Body of pancreas (tissue), 4 donors: Measurements from ENCODE around the gene COL4A2. TPM values are rescaled to one million over a fixed set of nuclear protein-coding genes. Genes with fewer than 3 reads are reported as not detected.

ENCODE experiments used
- ATAC-seq: fragments of 150-250 bp; one replicate; pipeline ENCODE4 v1.9.1; 2016
- DNase-seq, 4 donors: peaks; one replicate each; pipeline ENCODE4 v3.0.0-alpha.2; 2019
- H3K27ac ChIP-seq, 4 donors: fragments of 200-600 bp; sonication (generic); 1 replicate in 3 of 4; 2 replicates in 1 of 4; pipeline versions ENCODE4 v1.5.1 to v1.6.1; 2016 to 2019; ENCODE audit warnings: mild to moderate bottlenecking in 1 of 4, mixed read lengths in 1 of 4, moderate library complexity in 1 of 4
- H3K27me3 ChIP-seq, 2 donors: fragments of 200-600 bp; sonication (generic); one replicate each; pipeline ENCODE4 v1.6.0; 2016; ENCODE audit warnings: mild to moderate bottlenecking in 1 of 2
- H3K36me3 ChIP-seq, 2 donors: fragments of 200-600 bp; sonication (generic); replicated peaks in 1 of 2; 2 replicates each; pipeline ENCODE4 v1.5.1; 2016; ENCODE audit warnings: low read depth in 2 of 2; ENCODE audit not compliant: insufficient read depth in 1 of 2
- H3K4me1 ChIP-seq: fragments of 200-600 bp; sonication (generic); one replicate; pipeline ENCODE4 v1.6.0; 2016
- H3K4me3 ChIP-seq, 2 donors: fragments of 200-600 bp; sonication (generic); 1 replicate in 1 of 2; 2 replicates in 1 of 2; pipeline ENCODE4 v1.5.1; 2016 to 2019
- H3K9me3 ChIP-seq, 3 donors: fragments of 200-600 bp; sonication (generic); 1 replicate in 2 of 3; 2 replicates in 1 of 3; pipeline ENCODE4 v1.5.1; 2016
- CTCF ChIP-seq, 7 experiments: fragments of 450-650 bp in 4 of 7; fragments of 200-600 bp in 3 of 7; sonication (generic) in 3 of 7; IDR thresholded peaks; one replicate each; pipeline ENCODE4 v1.5.1; 2016 to 2019; ENCODE audit warnings: antibody characterized with exemption in 7 of 7
- POLR2A ChIP-seq, 3 donors: fragments of 450-650 bp; IDR thresholded peaks; one replicate each; pipeline ENCODE4 v1.6.1; 2016; ENCODE audit warnings: antibody characterized with exemption in 3 of 3, mild to moderate bottlenecking in 2 of 3
- WGBS, 2 donors: methylation state at CpG; one replicate each; pipeline ENCODE4 v1.1.5; 2017; 5-methylcytosine and 5-hydroxymethylcytosine counted together
- intact Hi-C: fragments of 100-400 bp; cut with DNase I; formaldehyde crosslinking; loops from one replicate; pipeline ENCODE4 v1.15.1; 2023
- total RNA-seq, 2 donors: library from RNA; depleted of rRNA; stranded (reverse); fragments of >200 nt; gene quantifications; one replicate each; pipeline ENCODE4 v1.1.0, GENCODE V29; 2016

The COL4A2 gene
- total RNA-seq, 2 donors from 2014 or later, result 69.3 to 230 TPM

GRCh38 chr13:110354715-110355473, 47.8 kb downstream of the COL4A2 start:
- Histone ChIP-seq H3K27me3 (no peaks in the 10 kb centered on the region), H3K4me3 (no peak overlapping the region), H3K4me1 (peaks cover 12% of the 10 kb centered on the region), H3K9me3 (no peaks in the 10 kb centered on the region), H3K36me3 (no peaks in the 10 kb centered on the region), H3K27ac (no peak overlapping the region)
- DNase-seq (peak in 2 of 4 donors; percentile 32 to 34), ATAC-seq (no peak)
- intact Hi-C loops, result no loop called here
- TF ChIP-seq CTCF (IDR thresholded peaks at IDR 0.05) (no peak), POLR2A (IDR thresholded peaks at IDR 0.05) (no peak)
- WGBS, 2 donors, result 72 to 83% methylated on average over 5 of the region's 5 CpGs

- H3K27me3 ChIP-seq, result no peaks in the 10 kb centered on the region
- H3K4me3 ChIP-seq, result no peak overlapping the region
- H3K4me1 ChIP-seq, result peaks cover 12% of the 10 kb centered on the region
- H3K27ac ChIP-seq, result no peak overlapping the region
- H3K9me3 ChIP-seq, result no peaks in the 10 kb centered on the region
- intact Hi-C loops, result no loop called here
- no peak for ATAC-seq
- DNase-seq, result no peak
- TF ChIP-seq POLR2A (IDR thresholded peaks at IDR 0.05), result no peak
- TF ChIP-seq CTCF (IDR thresholded peaks at IDR 0.05), result no peak
- 73 to 77% methylated on average over 12 of the region's 12 CpGs for WGBS, 2 donors
- no peaks in the 10 kb centered on the region for H3K36me3 ChIP-seq
Measured at GRCh38 chr13:110356362-110356761, 49.3 kb downstream of the COL4A2 start.

GRCh38 chr13:110358381-110358780, 51.3 kb downstream of the COL4A2 start:
- intact Hi-C loops, result no loop called here
- H3K4me1 ChIP-seq, result peaks cover 12% of the 10 kb centered on the region
- H3K36me3 ChIP-seq, result no peaks in the 10 kb centered on the region

GRCh38 chr13:110359840-110360301, 52.8 kb downstream of the COL4A2 start:
- no peak for ATAC-seq
- H3K9me3 ChIP-seq, result no peaks in the 10 kb centered on the region
- no peaks in the 10 kb centered on the region for H3K36me3 ChIP-seq
- DNase-seq, result no peak
- peaks cover 3% of the 10 kb centered on the region for H3K4me1 ChIP-seq
- H3K4me3 ChIP-seq, result no peak overlapping the region
- 65 to 67% methylated on average over 7 of the region's 7 CpGs for WGBS, 2 donors
- intact Hi-C loops, result no loop called here
- no peak for TF ChIP-seq POLR2A (IDR thresholded peaks at IDR 0.05)
- no peak for TF ChIP-seq CTCF (IDR thresholded peaks at IDR 0.05)
- no peak overlapping the region for H3K27ac ChIP-seq
- H3K27me3 ChIP-seq, result no peaks in the 10 kb centered on the region

More at GRCh38 chr13:110358381-110358780, 51.3 kb downstream of the COL4A2 start:
- no peak overlapping the region for H3K27ac ChIP-seq
- 94 to 98% methylated on average over 4 of the region's 4 CpGs for WGBS, 2 donors
- ATAC-seq (no peak), DNase-seq (no peak)
- H3K4me3 ChIP-seq, result no peak overlapping the region
- TF ChIP-seq CTCF (IDR thresholded peaks at IDR 0.05), result no peak
- H3K9me3 ChIP-seq, result no peaks in the 10 kb centered on the region
- H3K27me3 ChIP-seq, result no peaks in the 10 kb centered on the region

- 57 to 69% methylated on average over 7 to 11 of the region's 11 CpGs for WGBS, 2 donors
- Histone ChIP-seq H3K27ac (peak overlapping the region in 1 of 4 donors; percentile 17), H3K36me3 (no peaks in the 10 kb centered on the region), H3K4me3 (no peak overlapping the region), H3K9me3 (no peaks in the 10 kb centered on the region), H3K4me1 (no peaks in the 10 kb centered on the region), H3K27me3 (no peaks in the 10 kb centered on the region)
- ATAC-seq, result no peak
- intact Hi-C loops, result no loop called here
- no peak for TF ChIP-seq POLR2A (IDR thresholded peaks at IDR 0.05)
- TF ChIP-seq CTCF (IDR thresholded peaks at IDR 0.05), result no peak
- no peak for DNase-seq
Measured at GRCh38 chr13:110360598-110360997, 53.5 kb downstream of the COL4A2 start.
